Left cardiac atrium (tissue), 4 donors: ENCODE results near the gene ITGAL. TPM values are rescaled to one million over a fixed set of nuclear protein-coding genes. Genes with fewer than 3 reads are reported as not detected.
A peak's percentile ranks its signal among the peaks of the same experiment; 100 is the strongest.

Experiments
- ATAC-seq, 2 donors: fragments of 200-7000 bp; cut with Tn5 transposase; one replicate each; pipeline ENCODE4 v1.9.1; 2020; ENCODE audit warnings: mild to moderate bottlenecking in 2 of 2, moderate library complexity in 2 of 2
- DNase-seq: peaks from one replicate; pipeline ENCODE4 v3.0.0-alpha.2; 2020
- intact Hi-C, 2 donors: fragments of 100-400 bp; cut with DNase I; formaldehyde crosslinking; loops; one replicate each; pipeline versions ENCODE4 v1.14.1 to v1.15.1; 2022 to 2023
- total RNA-seq, 2 donors: library from RNA; stranded (reverse); fragmentation: NEBNext Ultra II Directional; extraction: Animal tissue kit (Norgen Biotek cat#: 25700); gene quantifications; one replicate each; pipeline ENCODE4 v1.2.1, GENCODE V29; 2021
- donor health status: DM: no; HTN: yes; CAD: no.
- donor health status: DM: no; HTN: yes; CAD: no; lungs with severe emphysema.
- donor health status: DM: yes; HTN: yes; CAD: no.
- donor health status: Dilated cardiomyopathy.

Gene ITGAL
- total RNA-seq, 2 donors from 2014 or later: 3.3 to 3.9 TPM

- no peak for DNase-seq
- intact Hi-C loops: no loop called here
- no peak for ATAC-seq
Measured at GRCh38 chr16:30482366-30482765, 9.8 kb downstream of the ITGAL start.

- DNase-seq: no peak
- no peak for ATAC-seq
- intact Hi-C loops: no loop called here
Measured at GRCh38 chr16:30484887-30485286, 12.3 kb downstream of the ITGAL start.

- DNase-seq (no peak), ATAC-seq (peak in 1 of 2 donors; percentile 63)
- intact Hi-C loops: no loop called here
Measured at GRCh38 chr16:30485818-30486436, 13.4 kb downstream of the ITGAL start.

- intact Hi-C loops: no loop called here
- ATAC-seq: no peak
- DNase-seq: no peak
Measured at GRCh38 chr16:30488764-30489605, 16.4 kb downstream of the ITGAL start.

- intact Hi-C loops: no loop called here
- peak in 1 of 2 donors; percentile 70 for ATAC-seq
- DNase-seq: no peak
Measured at GRCh38 chr16:30490210-30490609, 17.7 kb downstream of the ITGAL start.

GRCh38 chr16:30491229-30491628 is 18.7 kb downstream of the ITGAL start:
- no peak for ATAC-seq
- no peak for DNase-seq
- intact Hi-C loops: no loop called here

GRCh38 chr16:30491744-30492308 is 19.3 kb downstream of the ITGAL start:
- ATAC-seq (peak; percentile 41 to 80), DNase-seq (no peak)
- intact Hi-C loops: no loop called here

- DNase-seq: no peak
Measured at GRCh38 chr16:30493941-30494488, 21.5 kb downstream of the ITGAL start.

GRCh38 chr16:30494709-30495108 is 22.2 kb downstream of the ITGAL start:
- ATAC-seq (no peak), DNase-seq (no peak)
- intact Hi-C loops: no loop called here

More at GRCh38 chr16:30493941-30494488, 21.5 kb downstream of the ITGAL start:
- intact Hi-C loops: no loop called here
- no peak for ATAC-seq

GRCh38 chr16:30499284-30499683 is 26.7 kb downstream of the ITGAL start:
- intact Hi-C loops: no loop called here
- ATAC-seq: peak in 1 of 2 donors; percentile 63
- DNase-seq: no peak

GRCh38 chr16:30503403-30504296 is 31.1 kb downstream of the ITGAL start:
- DNase-seq (no peak), ATAC-seq (no peak)
- intact Hi-C loops: no loop called here

- DNase-seq (no peak), ATAC-seq (no peak)
- intact Hi-C loops: no loop called here
Measured at GRCh38 chr16:30509081-30509765, 36.7 kb downstream of the ITGAL start.

- DNase-seq (no peak), ATAC-seq (no peak)
- intact Hi-C loops: loop anchor here in 1 of 2 donors (10.0 kb wide), 1 partner anchor 46 kb away; no protein-coding TSS in a partner anchor
Measured at GRCh38 chr16:30510376-30510938, 37.9 kb downstream of the ITGAL start.

GRCh38 chr16:30511509-30511908 is 39.0 kb downstream of the ITGAL start:
- ATAC-seq (no peak), DNase-seq (no peak)
- intact Hi-C loops: loop anchor here in 1 of 2 donors (10.0 kb wide), 1 partner anchor 47 kb away; no protein-coding TSS in a partner anchor

- ATAC-seq (no peak), DNase-seq (no peak)
- intact Hi-C loops: loop anchor here in 1 of 2 donors (10.0 kb wide), 1 partner anchor 50 kb away; no protein-coding TSS in a partner anchor
Measured at GRCh38 chr16:30515275-30515674, 42.7 kb downstream of the ITGAL start.

GRCh38 chr16:30518552-30518951 is 46.0 kb downstream of the ITGAL start:
- DNase-seq: no peak
- intact Hi-C loops: loop anchor here in 1 of 2 donors (10.0 kb wide), 1 partner anchor 54 kb away; no protein-coding TSS in a partner anchor

GRCh38 chr16:30519120-30520049 is 46.8 kb downstream of the ITGAL start:
- ATAC-seq: no peak
- no peak for DNase-seq
- intact Hi-C loops: loop anchor here in 1 of 2 donors (10.0 kb wide), 1 partner anchor 55 kb away; no protein-coding TSS in a partner anchor

More at GRCh38 chr16:30518552-30518951, 46.0 kb downstream of the ITGAL start:
- no peak for ATAC-seq
